ENCODE results near the gene PRF1.

PRF1 gene

DNA sequence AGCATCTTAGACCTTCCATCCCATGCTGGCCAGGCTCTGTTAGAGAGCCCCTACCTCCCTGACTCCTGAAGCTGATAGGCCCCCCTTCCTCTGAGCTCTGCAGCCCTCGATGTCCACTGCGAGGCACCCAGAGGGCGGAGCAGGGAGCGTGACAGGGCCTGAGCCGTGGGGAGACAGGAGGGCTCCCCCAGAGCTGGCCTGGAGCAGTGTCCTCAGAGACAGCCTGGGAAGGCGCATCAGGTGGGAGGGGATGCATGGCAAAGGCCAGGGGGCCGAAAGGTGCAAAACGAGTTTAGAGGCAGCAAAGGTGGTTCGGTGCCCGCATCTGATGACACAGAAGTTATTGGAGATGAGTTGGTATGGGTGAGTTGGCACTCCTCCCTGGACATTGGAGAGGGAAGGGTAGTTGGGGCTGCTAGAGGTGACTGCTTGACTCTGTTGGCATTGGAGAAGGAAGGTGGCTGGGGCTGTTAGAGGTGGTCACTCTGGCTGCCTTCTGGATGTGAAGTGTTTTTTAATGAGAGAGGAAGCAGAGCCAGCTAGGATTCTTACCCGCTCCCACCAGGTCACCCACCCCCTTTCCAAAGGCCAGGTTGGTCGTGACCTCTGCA is 53.1 kb downstream of the PRF1 start:
- no peak for DNase-seq (ENCODE audit: low read depth)
- H3K4me3 ChIP-seq (ENCODE audit: control insufficient read depth, low read depth, low read length), result no peak overlapping the region
- TF ChIP-seq, protein P1, sequence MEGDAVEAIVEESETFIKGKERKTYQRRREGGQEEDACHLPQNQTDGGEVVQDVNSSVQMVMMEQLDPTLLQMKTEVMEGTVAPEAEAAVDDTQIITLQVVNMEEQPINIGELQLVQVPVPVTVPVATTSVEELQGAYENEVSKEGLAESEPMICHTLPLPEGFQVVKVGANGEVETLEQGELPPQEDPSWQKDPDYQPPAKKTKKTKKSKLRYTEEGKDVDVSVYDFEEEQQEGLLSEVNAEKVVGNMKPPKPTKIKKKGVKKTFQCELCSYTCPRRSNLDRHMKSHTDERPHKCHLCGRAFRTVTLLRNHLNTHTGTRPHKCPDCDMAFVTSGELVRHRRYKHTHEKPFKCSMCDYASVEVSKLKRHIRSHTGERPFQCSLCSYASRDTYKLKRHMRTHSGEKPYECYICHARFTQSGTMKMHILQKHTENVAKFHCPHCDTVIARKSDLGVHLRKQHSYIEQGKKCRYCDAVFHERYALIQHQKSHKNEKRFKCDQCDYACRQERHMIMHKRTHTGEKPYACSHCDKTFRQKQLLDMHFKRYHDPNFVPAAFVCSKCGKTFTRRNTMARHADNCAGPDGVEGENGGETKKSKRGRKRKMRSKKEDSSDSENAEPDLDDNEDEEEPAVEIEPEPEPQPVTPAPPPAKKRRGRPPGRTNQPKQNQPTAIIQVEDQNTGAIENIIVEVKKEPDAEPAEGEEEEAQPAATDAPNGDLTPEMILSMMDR (IDR thresholded peaks at IDR 0.05; ENCODE audit: control insufficient read depth, insufficient read depth, low read depth, low read length, missing control alignments), result no peak
